ENCODE measurements around the gene ZDHHC11B.

DNA sequence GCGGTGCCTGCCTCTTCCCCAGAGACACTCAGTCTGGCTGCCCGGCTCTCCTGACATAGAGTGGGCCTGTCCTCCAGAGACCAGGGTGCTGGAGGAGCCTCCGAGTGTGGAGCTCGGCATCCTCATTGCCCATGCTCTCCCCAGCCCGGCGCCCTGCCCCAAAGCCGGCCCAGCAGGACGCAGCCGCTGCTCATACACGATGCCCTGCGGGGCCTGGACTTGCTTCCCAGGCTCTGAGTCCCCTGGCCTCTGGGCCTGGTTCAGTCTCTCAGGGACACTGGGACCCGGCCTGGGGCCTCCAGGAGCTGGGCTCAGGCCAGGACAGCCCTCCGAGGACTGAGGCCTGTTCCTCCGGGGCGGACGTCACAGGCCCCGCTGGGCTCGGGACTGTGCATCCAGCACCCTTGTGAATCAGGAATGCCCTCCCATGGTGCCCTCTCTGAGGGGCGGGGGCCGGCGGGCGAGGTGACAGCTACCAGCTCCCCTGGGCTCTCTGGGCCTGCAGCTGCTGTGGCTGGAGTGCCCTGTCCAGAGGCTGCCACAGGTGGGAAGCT is 114.6 kb downstream of the ZDHHC11B start:
- TF ChIP-seq, protein P1, sequence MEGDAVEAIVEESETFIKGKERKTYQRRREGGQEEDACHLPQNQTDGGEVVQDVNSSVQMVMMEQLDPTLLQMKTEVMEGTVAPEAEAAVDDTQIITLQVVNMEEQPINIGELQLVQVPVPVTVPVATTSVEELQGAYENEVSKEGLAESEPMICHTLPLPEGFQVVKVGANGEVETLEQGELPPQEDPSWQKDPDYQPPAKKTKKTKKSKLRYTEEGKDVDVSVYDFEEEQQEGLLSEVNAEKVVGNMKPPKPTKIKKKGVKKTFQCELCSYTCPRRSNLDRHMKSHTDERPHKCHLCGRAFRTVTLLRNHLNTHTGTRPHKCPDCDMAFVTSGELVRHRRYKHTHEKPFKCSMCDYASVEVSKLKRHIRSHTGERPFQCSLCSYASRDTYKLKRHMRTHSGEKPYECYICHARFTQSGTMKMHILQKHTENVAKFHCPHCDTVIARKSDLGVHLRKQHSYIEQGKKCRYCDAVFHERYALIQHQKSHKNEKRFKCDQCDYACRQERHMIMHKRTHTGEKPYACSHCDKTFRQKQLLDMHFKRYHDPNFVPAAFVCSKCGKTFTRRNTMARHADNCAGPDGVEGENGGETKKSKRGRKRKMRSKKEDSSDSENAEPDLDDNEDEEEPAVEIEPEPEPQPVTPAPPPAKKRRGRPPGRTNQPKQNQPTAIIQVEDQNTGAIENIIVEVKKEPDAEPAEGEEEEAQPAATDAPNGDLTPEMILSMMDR (IDR thresholded peaks at IDR 0.05): no peak
- no peak for TF ChIP-seq POLR2AphosphoS5 (IDR thresholded peaks at IDR 0.05)
- no peak for TF ChIP-seq POLR2A (IDR thresholded peaks at IDR 0.05)
